ENCODE data around the gene CCDC15. TPM values are rescaled to one million over a fixed set of nuclear protein-coding genes. Genes with fewer than 3 reads are reported as not detected.
"Not testable (repeated sequence)": the region's sequence is repeated elsewhere in the genome, so short reads cannot be mapped to it uniquely, and the experiment has no call there.

CCDC15 gene
- total RNA-seq, 2 donors from 2014 or later, result 0.99 to 1.6 TPM

DNA sequence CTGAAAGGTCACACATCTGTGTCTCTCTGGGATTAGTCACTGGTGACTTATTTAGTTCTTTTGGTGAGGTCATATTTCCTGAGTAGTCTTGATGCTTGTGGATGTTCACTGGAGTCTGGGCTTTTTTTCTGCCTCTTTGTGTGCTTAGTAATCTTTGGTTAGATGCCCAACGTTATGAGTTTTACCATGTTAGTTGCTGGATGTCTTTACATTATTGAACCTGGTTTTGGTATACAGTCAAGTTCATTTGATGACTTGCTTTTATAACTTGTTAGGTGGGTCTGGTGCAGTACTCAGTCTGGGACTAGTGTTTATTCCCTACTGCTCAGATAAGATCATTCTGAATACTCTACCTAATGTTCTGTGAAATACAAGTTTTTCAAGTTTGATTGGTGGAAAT, 82.9 kb downstream of the CCDC15 start:
- intact Hi-C loops (cut with DNase I), result no loop called here
- no peak for TF ChIP-seq POLR2A (IDR thresholded peaks at IDR 0.05)
- TF ChIP-seq, protein P1, sequence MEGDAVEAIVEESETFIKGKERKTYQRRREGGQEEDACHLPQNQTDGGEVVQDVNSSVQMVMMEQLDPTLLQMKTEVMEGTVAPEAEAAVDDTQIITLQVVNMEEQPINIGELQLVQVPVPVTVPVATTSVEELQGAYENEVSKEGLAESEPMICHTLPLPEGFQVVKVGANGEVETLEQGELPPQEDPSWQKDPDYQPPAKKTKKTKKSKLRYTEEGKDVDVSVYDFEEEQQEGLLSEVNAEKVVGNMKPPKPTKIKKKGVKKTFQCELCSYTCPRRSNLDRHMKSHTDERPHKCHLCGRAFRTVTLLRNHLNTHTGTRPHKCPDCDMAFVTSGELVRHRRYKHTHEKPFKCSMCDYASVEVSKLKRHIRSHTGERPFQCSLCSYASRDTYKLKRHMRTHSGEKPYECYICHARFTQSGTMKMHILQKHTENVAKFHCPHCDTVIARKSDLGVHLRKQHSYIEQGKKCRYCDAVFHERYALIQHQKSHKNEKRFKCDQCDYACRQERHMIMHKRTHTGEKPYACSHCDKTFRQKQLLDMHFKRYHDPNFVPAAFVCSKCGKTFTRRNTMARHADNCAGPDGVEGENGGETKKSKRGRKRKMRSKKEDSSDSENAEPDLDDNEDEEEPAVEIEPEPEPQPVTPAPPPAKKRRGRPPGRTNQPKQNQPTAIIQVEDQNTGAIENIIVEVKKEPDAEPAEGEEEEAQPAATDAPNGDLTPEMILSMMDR (IDR thresholded peaks at IDR 0.05), result no peak
- H3K4me1 ChIP-seq, result no peaks in the 10 kb centered on the region
- no peak for ATAC-seq
- DNase-seq, result no peak
- no peaks in the 10 kb centered on the region for H3K9me3 ChIP-seq
- H3K27ac ChIP-seq, result no peak overlapping the region
- no peaks in the 10 kb centered on the region for H3K27me3 ChIP-seq
- H3K36me3 ChIP-seq (replicated peaks in 1 of 2; ENCODE audit: insufficient read depth in 1 of 2, low read depth in 2 of 2), result no peaks in the 10 kb centered on the region
- 46 to 84% methylated on average over 1 of the region's 1 CpG for WGBS, 2 donors
- H3K4me3 ChIP-seq, result no peak overlapping the region

DNA sequence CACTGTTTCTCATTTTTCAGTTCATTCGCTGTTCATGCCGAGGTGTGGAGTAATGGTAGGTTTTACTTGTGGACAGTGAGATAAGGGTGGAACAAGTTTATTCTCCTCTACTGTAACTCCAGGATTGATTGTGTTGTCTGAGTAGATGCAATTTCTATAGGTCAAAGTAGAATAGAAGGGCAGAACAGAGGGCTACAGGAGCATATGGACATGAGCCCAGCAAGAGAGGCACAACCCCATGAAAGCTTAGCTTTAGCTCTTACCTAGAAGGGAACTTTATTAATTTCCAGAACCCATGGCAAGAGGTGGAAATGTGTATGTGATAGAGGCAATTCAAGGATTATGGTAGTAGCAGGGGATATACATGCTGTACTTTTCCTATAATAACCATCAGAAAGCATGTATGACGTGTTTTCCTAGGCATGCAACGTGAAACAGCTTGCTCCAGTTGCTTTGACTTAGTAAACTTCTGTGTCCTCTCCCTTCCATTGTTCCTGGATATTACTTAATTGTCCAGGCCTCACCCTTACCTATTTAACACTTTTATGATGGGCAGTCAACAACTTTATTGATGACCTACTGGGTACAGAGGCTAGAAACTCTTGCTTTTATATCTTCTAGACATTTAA, 95.3 kb downstream of the CCDC15 start:
- Histone ChIP-seq H3K27ac (no peak overlapping the region), H3K9me3 (no peaks in the 10 kb centered on the region), H3K4me3 (no peak overlapping the region), H3K27me3 (no peaks in the 10 kb centered on the region), H3K36me3 (replicated peaks in 1 of 2; ENCODE audit: insufficient read depth in 1 of 2, low read depth in 2 of 2) (no peaks in the 10 kb centered on the region), H3K4me1 (no peaks in the 10 kb centered on the region)
- ATAC-seq (no peak), DNase-seq (no peak)
- intact Hi-C loops (cut with DNase I), result no loop called here
- TF ChIP-seq, protein P1 (IDR thresholded peaks at IDR 0.05), result no peak
- TF ChIP-seq POLR2A (IDR thresholded peaks at IDR 0.05), result no peak
- WGBS, 2 donors, result 94 to 99% methylated on average over 4 of the region's 4 CpGs

GRCh38 chr11:125052047-125052446, 98.0 kb downstream of the CCDC15 start:
- H3K27me3 ChIP-seq, result no peaks in the 10 kb centered on the region
- DNase-seq (no peak), ATAC-seq (no peak)
- no peak overlapping the region for H3K27ac ChIP-seq
- intact Hi-C loops (cut with DNase I), result no loop called here
- H3K9me3 ChIP-seq, result no peaks in the 10 kb centered on the region
- no peak overlapping the region for H3K4me3 ChIP-seq
- no peaks in the 10 kb centered on the region for H3K4me1 ChIP-seq
- H3K36me3 ChIP-seq (replicated peaks in 1 of 2; ENCODE audit: insufficient read depth in 1 of 2, low read depth in 2 of 2), result no peaks in the 10 kb centered on the region
- TF ChIP-seq, protein P1 (IDR thresholded peaks at IDR 0.05), result no peak
- TF ChIP-seq POLR2A (IDR thresholded peaks at IDR 0.05), result no peak

DNA sequence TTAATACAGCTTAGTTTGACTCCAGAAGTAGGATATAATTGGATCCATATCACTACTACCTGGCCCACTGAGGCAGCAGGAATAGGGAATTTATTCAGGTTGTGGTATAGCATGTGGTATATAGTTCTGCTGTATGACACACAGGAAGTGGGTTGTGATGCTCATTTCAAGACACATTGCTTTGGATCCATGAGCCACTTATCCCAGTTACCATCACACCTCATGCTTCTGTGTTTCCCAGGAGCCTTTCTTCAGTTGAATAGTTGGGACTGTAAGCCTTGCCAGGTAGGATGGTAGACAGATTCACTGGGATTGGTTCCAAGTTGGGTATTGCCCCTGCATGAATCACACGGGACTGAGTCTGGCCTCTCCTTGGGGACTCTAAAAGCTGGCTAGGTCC, 99.2 kb downstream of the CCDC15 start:
- Histone ChIP-seq H3K9me3 (no peaks in the 10 kb centered on the region), H3K27ac (no peak overlapping the region), H3K36me3 (replicated peaks in 1 of 2; ENCODE audit: insufficient read depth in 1 of 2, low read depth in 2 of 2) (no peaks in the 10 kb centered on the region), H3K27me3 (no peaks in the 10 kb centered on the region), H3K4me1 (no peaks in the 10 kb centered on the region), H3K4me3 (no peak overlapping the region)
- 57 to 92% methylated on average over 1 of the region's 1 CpG for WGBS, 2 donors
- intact Hi-C loops (cut with DNase I), result no loop called here
- TF ChIP-seq, protein P1 (IDR thresholded peaks at IDR 0.05), result no peak
- no peak for TF ChIP-seq POLR2A (IDR thresholded peaks at IDR 0.05)
- DNase-seq, result no peak
- ATAC-seq, result no peak

GRCh38 chr11:125055107-125055715, 101.2 kb downstream of the CCDC15 start:
- intact Hi-C loops (cut with DNase I), result no loop called here

GRCh38 chr11:125056111-125056510, 102.1 kb downstream of the CCDC15 start:
- WGBS, 2 donors, result 92 to 98% methylated on average over 2 of the region's 2 CpGs
- DNase-seq; ATAC-seq; H3K27ac ChIP-seq; H3K36me3 ChIP-seq (replicated peaks in 1 of 2; ENCODE audit: insufficient read depth in 1 of 2, low read depth in 2 of 2); H3K4me3 ChIP-seq; H3K4me1 ChIP-seq; H3K27me3 ChIP-seq; intact Hi-C loops (cut with DNase I); H3K9me3 ChIP-seq: not testable (repeated sequence)

More at GRCh38 chr11:125055107-125055715, 101.2 kb downstream of the CCDC15 start:
- TF ChIP-seq POLR2A (IDR thresholded peaks at IDR 0.05), result no peak
- TF ChIP-seq, protein P1 (IDR thresholded peaks at IDR 0.05), result no peak
- Histone ChIP-seq H3K4me3 (no peak overlapping the region), H3K27ac (no peak overlapping the region), H3K9me3 (no peaks in the 10 kb centered on the region), H3K27me3 (no peaks in the 10 kb centered on the region), H3K4me1 (no peaks in the 10 kb centered on the region), H3K36me3 (replicated peaks in 1 of 2; ENCODE audit: insufficient read depth in 1 of 2, low read depth in 2 of 2) (no peaks in the 10 kb centered on the region)
- WGBS, 2 donors, result 56 to 63% methylated on average over 2 of the region's 2 CpGs
- DNase-seq, result no peak
- no peak for ATAC-seq

Measured in body of pancreas (tissue), 4 donors.